ENCODE data around the gene SLC26A1. TPM values are rescaled to one million over a fixed set of nuclear protein-coding genes. Genes with fewer than 3 reads are reported as not detected.

The SLC26A1 gene
- total RNA-seq, 1 experiment from 2014 or later, result 0.85 TPM

- peak overlapping the region; percentile 67 for H3K4me3 Mint-ChIP-seq
- H3K27me3 Mint-ChIP-seq (ENCODE audit: low read depth), result peaks cover 18% of the 10 kb centered on the region
- TF ChIP-seq ATF6 (CRISPR knock-in tag; IDR thresholded peaks at IDR 0.05) (no peak), ELF4 (CRISPR knock-in tag; IDR thresholded peaks at IDR 0.05; ENCODE audit: low read depth) (no peak), ZNF232 (CRISPR knock-in tag; IDR thresholded peaks at IDR 0.05) (no peak), TCF7 (CRISPR knock-in tag; IDR thresholded peaks at IDR 0.05; ENCODE audit: low read depth) (no peak), JUN (CRISPR knock-in tag; IDR thresholded peaks at IDR 0.05) (no peak), CREM (CRISPR knock-in tag; IDR thresholded peaks at IDR 0.05) (no peak), MLX (CRISPR knock-in tag; IDR thresholded peaks at IDR 0.05) (no peak), ZBTB43 (CRISPR knock-in tag; IDR thresholded peaks at IDR 0.05) (no peak), ZBTB21 (CRISPR knock-in tag; IDR thresholded peaks at IDR 0.05; ENCODE audit: borderline replicate concordance) (no peak), ERG (CRISPR knock-in tag; IDR thresholded peaks at IDR 0.05) (no peak), STAT6 (CRISPR knock-in tag; conservative IDR thresholded peaks at IDR 0.05; ENCODE audit: low read depth) (no peak), ZNF281 (CRISPR knock-in tag; IDR thresholded peaks at IDR 0.05) (no peak), GTF2I (CRISPR knock-in tag; conservative IDR thresholded peaks at IDR 0.05) (no peak), ZNF219 (CRISPR knock-in tag; IDR thresholded peaks at IDR 0.05; ENCODE audit: borderline replicate concordance) (no peak), EMX1 (CRISPR knock-in tag; IDR thresholded peaks at IDR 0.05) (no peak), HMGXB4 (CRISPR knock-in tag; IDR thresholded peaks at IDR 0.05) (no peak)
- TF ChIP-seq, protein P1, sequence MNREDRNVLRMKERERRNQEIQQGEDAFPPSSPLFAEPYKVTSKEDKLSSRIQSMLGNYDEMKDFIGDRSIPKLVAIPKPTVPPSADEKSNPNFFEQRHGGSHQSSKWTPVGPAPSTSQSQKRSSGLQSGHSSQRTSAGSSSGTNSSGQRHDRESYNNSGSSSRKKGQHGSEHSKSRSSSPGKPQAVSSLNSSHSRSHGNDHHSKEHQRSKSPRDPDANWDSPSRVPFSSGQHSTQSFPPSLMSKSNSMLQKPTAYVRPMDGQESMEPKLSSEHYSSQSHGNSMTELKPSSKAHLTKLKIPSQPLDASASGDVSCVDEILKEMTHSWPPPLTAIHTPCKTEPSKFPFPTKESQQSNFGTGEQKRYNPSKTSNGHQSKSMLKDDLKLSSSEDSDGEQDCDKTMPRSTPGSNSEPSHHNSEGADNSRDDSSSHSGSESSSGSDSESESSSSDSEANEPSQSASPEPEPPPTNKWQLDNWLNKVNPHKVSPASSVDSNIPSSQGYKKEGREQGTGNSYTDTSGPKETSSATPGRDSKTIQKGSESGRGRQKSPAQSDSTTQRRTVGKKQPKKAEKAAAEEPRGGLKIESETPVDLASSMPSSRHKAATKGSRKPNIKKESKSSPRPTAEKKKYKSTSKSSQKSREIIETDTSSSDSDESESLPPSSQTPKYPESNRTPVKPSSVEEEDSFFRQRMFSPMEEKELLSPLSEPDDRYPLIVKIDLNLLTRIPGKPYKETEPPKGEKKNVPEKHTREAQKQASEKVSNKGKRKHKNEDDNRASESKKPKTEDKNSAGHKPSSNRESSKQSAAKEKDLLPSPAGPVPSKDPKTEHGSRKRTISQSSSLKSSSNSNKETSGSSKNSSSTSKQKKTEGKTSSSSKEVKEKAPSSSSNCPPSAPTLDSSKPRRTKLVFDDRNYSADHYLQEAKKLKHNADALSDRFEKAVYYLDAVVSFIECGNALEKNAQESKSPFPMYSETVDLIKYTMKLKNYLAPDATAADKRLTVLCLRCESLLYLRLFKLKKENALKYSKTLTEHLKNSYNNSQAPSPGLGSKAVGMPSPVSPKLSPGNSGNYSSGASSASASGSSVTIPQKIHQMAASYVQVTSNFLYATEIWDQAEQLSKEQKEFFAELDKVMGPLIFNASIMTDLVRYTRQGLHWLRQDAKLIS (CRISPR knock-in tag; IDR thresholded peaks at IDR 0.05; ENCODE audit: borderline replicate concordance), result no peak
- no peaks in the 10 kb centered on the region for H3K36me3 Mint-ChIP-seq
- H3K9me3 Mint-ChIP-seq, result no peaks in the 10 kb centered on the region
- no peak overlapping the region for H3K27ac Mint-ChIP-seq
- no peak for DNase-seq (ENCODE audit: low spot score)
- ATAC-seq, result no peak
- peaks cover 12% of the 10 kb centered on the region for H3K4me1 Mint-ChIP-seq
- POLR2A ChIA-PET, result interaction anchor here (1.5 kb wide), 1 partner anchor 14 kb away, joined by 4 read pairs; no protein-coding TSS in a partner anchor
- CTCF ChIA-PET, result interaction anchor here (0.6 to 1.9 kb wide), 13 partner anchors 8 to 247 kb away, joined by 3 to 5 read pairs (median 3); partner anchors contain the start of gene FGFRL1
Observed at GRCh38 chr4:987624-988513, 5.3 kb downstream of the SLC26A1 start.
